ENCODE measurements around the gene GRIA1.

The GRIA1 gene

DNA sequence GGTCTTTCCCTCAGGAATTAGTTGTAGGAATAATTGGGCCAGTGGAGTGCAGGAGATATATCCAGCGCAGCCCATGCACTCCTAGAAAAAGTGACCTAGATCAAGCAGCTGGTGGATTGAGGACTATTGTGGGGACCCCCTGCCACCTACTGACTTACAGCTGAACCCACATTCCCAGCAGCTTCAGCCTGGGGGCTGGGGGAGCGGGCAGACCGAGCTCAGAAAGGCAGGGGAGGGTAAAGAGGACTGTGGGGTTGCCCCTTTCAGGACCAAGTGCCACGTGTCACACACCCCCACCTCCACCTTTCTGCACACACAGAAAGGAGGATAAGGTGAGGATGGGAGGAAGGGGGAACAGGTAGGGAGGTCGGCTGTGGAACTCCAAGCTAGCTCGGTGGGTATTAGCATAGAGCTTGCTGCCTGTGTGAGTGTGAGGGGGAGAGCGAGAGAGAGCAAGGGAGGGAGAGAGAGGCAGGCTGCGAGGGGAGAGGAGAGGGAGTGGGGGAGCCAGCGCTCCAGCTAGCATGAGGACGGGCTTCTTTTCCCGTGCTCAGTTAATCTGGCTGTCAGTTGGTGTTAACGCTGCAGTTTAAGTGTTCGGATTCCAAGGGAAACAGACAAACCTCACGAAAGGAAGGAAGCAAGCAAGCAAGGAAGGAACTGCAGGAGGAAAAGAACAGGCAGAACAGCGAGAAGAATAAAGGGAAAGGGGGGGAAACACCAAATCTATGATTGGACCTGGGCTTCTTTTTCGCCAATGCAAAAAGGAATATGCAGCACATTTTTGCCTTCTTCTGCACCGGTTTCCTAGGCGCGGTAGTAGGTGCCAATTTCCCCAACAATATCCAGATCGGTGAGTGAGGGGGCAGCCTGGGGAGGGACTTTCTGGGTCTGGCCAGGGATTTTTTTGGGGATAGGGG, at the start of gene GRIA1:
GRIA1 (plus strand) TSS at position 553 of the 920 bp plus-strand sequence.
- no peak for DNase-seq
- in situ Hi-C loops (cut with MboI; ENCODE audit: low pct_unique_long_range_greater_than_20kb, low sequenced_read_pairs): no loop called here

DNA sequence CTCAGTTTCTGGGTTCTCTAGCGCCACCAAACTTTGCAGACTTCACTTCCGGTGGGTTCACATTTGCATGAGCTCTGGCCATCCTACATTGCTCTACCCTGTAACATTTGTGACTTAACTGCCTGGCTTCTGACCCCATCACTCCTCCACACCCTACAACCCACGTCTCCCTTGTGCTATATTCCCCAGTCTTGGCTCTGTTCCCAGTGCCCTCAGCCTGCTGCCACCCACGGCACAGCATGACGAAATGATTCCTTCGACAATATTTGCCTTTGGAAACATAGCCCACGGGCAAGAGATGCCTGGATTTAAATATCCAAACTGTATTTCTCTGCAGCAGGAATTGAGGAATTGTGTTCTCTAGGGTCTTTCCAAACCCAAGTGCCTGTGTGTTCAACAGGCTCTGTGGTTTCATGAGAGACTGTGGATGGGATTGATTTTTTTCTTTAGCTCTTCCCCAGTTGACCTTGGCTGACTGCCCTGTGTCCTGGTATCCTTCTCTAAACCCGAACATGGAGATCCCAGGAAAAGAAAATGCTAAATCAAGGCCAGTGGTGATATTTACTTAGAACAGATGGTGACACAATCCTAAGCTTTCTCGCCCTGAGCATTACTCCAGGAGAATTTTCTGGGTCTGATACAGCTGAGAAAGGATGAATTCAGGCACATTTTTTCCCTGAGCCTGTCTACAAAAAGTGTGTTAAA, 44.4 kb upstream of the GRIA1 start:
- in situ Hi-C loops (cut with MboI; ENCODE audit: low pct_unique_long_range_greater_than_20kb, low sequenced_read_pairs): no loop called here
- no peak for DNase-seq

DNA sequence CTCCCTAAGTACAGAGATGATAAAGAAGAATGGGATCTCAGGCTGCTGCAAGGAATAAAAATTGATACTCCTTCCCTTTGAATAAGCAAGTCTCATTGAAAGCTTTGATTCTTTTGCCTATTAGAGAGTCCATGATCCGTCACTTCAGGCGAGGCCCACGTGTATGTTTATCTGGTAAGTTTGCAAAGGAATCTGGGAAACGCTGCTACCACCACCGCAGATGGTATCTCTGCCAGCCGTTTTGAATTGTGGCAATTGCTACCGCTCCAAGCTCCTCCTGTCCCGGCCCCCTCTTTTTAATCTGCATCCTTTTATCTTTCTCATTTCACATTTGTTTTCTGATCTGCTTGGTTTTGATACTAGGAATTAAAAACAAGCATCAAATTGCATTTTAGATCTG, 42.9 kb upstream of the GRIA1 start:
- no peak for DNase-seq
- in situ Hi-C loops (cut with MboI; ENCODE audit: low pct_unique_long_range_greater_than_20kb, low sequenced_read_pairs): no loop called here

DNA sequence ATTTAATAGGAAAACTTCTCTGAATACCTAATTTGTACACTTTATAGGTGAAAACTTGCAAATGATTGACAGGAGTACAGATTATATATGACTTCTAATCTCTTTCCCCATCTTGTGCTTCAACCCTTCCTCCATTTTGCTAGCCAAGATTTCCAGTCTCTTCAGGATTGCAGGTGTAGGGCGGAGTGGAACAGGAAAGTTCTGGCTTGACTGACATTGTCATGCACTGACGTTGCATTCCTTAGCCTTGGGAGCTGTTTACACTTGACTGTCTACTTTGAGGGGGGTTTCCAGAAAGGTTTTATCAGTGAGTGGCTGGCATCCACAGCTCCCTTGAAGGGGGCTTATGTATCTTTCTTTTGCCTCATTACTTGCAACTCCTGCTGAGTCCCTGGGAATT, 34.1 kb upstream of the GRIA1 start:
- in situ Hi-C loops (cut with MboI; ENCODE audit: low pct_unique_long_range_greater_than_20kb, low sequenced_read_pairs): no loop called here
- DNase-seq: no peak

DNA sequence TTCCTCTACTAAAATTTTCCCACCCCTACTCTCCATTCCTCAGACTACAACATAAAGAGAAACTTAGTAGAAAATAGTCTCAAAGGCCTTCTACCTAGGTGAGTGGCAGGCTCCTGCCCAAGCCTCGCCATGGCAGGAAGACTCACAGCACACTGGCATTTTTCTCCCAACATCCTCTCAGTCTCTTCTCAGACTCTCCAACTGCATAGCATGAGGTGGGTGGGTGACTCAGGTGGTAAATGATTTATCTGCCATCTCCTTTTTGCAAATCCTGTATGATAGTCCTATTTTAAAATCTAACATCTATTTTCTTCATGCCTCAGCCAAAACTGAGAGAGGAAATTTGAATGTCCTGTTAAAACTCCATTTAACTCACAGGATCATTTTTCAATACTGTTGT, 33.5 kb upstream of the GRIA1 start:
- in situ Hi-C loops (cut with MboI; ENCODE audit: low pct_unique_long_range_greater_than_20kb, low sequenced_read_pairs): no loop called here
- no peak for DNase-seq

DNA sequence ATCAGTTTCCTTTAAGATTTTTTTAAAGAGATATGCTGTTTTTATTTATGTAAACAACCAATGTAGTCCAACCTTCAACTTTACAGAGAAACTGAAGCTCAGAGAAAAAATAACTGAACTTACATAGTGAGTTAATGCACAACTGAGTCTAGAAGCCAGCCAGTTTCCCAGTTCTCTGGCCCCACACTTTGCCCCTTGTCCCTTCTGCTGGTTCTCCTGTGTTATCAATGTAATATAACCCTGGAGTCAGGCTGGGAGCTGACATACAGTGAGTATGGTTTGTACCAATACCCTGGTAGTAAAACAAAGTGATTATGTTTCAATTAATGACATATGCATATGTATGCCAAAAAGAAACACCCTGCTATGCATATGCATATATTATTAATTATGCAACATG, 32.2 kb upstream of the GRIA1 start:
- no peak for DNase-seq
- in situ Hi-C loops (cut with MboI; ENCODE audit: low pct_unique_long_range_greater_than_20kb, low sequenced_read_pairs): no loop called here

DNA sequence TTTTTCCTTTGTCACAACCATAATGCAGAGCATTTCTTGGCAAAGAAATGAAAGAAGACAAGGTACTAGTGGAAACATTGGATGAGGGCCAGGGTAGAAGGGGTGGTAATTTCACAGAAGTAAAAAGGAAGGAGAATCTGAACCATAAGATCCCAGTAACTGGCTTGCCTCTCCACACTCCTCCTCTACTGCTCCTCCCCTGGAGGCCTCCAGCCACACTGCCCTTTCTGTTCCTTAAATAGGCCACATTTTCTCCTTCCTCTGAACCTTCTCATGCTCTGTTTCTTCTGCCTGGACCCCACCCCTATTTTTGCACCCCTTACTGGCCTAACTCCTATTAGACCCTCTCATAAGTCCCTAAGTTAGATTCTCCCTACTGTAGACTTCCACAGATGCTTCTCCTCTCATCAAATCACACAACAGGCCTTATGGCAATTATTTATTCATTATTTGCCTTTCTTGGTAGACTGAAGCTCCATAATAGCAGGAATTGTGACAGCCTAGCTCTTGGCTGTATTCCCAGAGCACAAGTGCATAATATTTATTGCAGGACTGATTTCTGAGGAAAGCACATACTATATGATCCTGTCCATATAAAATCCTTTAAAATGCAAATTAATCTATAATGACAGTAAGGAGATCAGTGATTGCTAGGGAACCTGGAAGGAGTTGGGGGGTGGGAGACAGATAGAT, 31.3 kb upstream of the GRIA1 start:
- in situ Hi-C loops (cut with MboI; ENCODE audit: low pct_unique_long_range_greater_than_20kb, low sequenced_read_pairs): no loop called here
- no peak for DNase-seq

DNA sequence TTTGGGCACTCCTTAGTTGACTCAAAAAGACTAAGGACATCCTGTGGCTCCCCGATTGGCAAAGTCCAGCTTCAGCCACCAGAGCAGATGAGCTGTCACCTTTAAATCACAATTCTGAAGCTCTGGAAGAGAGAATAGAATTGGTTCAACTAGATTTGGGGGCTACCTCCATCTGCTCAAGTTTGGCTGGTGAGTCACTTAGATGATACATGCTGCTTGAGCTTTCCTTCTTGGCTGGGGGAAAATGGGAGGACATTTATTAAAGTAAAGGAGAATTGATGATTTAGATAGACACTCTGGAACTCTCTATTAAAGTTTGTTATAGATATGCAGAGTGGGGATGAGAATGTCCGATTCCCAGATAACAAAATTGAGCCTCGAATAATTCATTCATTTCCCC, 30.0 kb upstream of the GRIA1 start:
- in situ Hi-C loops (cut with MboI; ENCODE audit: low pct_unique_long_range_greater_than_20kb, low sequenced_read_pairs): no loop called here
- no peak for DNase-seq

DNA sequence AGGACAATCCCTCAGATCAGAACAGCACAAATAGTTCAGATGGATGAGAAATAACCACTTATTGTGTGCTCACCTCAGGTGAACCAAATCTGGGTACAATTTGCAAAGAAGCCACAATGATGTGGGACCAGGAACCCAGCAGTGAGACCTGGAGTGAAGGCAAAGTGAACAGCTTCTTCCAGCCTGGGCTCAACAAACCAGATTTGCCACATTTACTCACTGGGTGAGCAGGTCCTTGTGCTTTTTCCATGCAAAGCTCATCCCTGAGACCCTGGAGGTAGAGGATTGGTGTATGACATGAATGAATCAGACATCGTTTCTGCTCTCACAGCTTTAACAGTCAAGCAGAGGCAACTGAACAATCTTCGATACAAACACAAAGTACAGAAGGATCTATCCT, 29.1 kb upstream of the GRIA1 start:
- DNase-seq: no peak
- in situ Hi-C loops (cut with MboI; ENCODE audit: low pct_unique_long_range_greater_than_20kb, low sequenced_read_pairs): no loop called here

DNA sequence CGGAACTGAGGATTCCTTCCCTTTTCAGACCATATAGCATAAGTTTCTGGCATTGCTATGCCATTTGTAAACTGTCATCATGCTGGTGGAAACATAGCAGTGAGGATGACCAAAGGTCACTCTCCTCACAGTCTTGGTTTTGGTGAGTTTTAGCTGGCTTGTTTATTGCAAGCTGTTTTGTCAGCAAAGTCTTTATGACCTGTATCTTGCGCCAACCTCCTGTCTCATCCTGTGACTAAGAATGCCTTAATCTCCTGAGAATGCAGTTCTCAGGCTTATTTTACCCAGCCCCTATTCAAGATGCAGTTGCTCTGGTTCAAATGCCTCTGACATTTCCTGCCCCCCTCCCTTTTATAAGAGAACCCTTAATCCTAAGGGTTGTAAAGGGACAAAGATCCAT, 26.7 kb upstream of the GRIA1 start:
- in situ Hi-C loops (cut with MboI; ENCODE audit: low pct_unique_long_range_greater_than_20kb, low sequenced_read_pairs): no loop called here
- DNase-seq: no peak

DNA sequence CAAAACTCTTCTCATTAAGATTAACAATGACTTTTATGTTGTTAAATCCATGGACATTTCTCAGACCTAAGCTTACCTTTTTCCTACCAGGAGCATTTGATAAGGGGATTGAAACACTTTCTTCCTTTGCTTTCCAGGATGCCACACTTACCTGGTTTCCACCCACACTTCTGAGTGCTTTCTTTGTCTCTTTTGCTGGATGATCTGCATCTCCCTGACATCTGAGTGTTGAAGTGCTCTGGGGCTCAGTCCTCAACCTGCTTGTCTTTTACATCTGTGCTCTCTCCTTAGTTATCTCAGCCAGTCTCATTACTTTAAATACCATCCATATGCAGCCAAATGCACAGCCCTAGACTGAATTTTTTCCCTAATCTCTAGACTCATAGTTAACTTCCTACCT, 22.9 kb upstream of the GRIA1 start:
- no peak for DNase-seq
- in situ Hi-C loops (cut with MboI; ENCODE audit: low pct_unique_long_range_greater_than_20kb, low sequenced_read_pairs): no loop called here

DNA sequence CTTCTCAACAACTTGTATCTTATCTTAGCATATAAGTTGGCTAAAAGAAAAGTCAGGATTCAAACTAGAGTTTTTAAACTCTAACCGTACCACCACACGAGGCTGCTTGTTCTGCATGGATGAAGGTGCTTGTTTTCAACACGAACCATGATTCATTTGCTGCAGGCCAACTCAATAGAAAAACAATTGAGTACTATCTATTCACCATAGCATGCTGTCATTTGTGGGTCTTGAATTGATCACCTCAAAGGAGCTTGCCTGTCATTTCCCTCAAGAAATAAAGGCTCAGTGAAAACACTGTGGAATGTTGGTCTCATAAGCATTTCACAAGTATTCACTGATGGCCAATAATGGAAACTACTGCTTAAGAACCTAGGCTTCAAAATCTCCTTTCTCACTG, 21.0 kb upstream of the GRIA1 start:
- in situ Hi-C loops (cut with MboI; ENCODE audit: low pct_unique_long_range_greater_than_20kb, low sequenced_read_pairs): no loop called here
- no peak for DNase-seq

DNA sequence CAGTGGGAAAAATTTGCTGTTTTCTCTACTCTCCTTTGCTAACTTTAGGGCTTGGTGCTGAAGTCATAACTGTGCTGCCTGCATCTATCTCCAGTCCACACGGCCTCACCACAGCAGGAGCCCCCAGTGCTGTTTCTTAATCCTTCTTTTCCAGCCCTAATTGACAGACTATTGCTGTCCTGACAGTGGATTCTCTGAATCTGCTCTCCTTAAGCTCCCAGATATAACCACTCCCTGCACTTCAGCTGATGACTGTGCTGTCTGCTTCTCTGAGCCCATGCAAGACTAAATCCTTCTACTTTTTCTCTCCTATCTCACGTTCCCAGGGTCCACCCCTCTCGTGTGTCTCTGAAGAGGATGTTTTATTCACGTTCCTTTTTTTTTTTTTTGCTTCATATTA, 19.7 kb upstream of the GRIA1 start:
- no peak for DNase-seq
- in situ Hi-C loops (cut with MboI; ENCODE audit: low pct_unique_long_range_greater_than_20kb, low sequenced_read_pairs): no loop called here

DNA sequence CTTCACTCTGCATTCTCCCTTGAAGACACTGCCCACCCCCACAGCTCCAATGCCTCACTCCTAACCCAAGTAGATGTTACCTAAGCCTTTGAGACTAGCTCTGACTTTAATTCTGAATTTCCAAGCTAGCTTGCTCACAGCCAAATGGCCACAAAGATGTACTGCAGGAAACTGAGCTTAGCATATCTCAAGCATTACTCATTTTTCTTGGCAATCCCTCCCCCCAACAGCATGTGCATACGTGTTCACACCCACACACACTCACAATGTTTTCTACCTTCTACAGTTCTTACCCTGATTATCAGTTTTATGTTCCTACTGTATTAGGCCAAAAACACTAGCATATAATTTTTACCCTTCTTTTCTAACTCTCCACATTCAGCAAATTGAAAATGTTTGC, 13.7 kb upstream of the GRIA1 start:
- in situ Hi-C loops (cut with MboI; ENCODE audit: low pct_unique_long_range_greater_than_20kb, low sequenced_read_pairs): no loop called here

DNA sequence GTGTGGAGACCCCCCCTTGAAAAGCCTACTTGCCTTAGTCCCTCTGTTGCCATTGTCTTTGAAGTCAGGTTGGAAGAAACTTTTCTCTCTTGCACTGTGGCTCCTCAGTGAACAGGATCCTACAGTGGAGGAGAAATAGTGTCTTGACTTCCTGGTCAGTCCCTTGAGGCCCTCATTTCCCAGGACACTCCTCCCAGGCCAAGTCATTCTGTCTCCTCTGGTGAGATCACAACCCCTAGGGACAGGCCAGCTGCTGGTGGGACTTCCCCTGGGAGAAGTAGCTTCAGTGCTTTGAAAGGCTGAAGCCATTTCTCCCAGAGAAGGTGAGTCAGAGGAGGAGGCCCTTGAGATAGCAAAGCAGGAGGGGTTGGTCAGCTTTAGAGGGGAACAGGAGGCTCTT, 10.1 kb upstream of the GRIA1 start:
- no peak for DNase-seq
- in situ Hi-C loops (cut with MboI; ENCODE audit: low pct_unique_long_range_greater_than_20kb, low sequenced_read_pairs): no loop called here

More for the DNA sequence above, 13.7 kb upstream of the GRIA1 start:
- no peak for DNase-seq

DNA sequence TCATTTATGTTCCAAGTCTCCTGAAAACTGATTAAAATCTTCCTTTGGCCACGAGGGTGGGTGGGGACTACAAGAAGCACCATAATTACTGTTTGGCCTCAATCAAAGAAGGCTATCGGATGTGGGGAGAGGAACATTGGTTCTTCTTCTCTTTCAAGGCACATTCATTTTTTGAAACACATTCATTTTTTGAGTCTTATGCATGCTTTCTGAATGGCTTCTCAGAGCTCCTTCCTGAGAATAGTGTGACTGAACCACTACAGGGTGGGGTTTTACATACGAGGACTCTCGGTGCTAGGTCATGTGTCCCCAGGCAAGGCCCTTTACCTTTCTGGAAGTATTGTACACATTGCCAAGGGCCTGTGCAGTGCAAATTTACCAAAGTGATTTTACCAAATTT, 7.0 kb upstream of the GRIA1 start:
- in situ Hi-C loops (cut with MboI; ENCODE audit: low pct_unique_long_range_greater_than_20kb, low sequenced_read_pairs): no loop called here

DNA sequence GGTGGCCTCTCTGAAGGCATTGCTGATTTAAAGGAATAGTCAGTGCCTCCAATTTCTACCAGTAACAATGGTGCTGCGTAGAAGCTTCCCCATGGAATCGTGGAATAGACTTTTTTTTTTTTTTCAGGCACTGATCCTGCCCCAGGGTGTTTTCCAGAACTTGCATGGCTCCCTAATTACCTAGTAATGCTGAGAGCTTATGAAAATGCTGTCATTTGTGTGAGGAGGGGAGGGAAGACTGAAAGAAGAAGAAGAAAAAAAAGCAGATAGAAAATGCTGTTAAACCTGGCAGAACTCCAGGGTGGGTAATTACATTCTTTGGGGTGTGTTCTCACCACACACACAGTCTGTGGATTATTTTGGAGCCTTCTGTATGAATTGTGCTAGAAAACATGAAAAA, 4.8 kb upstream of the GRIA1 start:
- in situ Hi-C loops (cut with MboI; ENCODE audit: low pct_unique_long_range_greater_than_20kb, low sequenced_read_pairs): no loop called here

More for the DNA sequence above, 7.0 kb upstream of the GRIA1 start:
- DNase-seq: no peak

DNA sequence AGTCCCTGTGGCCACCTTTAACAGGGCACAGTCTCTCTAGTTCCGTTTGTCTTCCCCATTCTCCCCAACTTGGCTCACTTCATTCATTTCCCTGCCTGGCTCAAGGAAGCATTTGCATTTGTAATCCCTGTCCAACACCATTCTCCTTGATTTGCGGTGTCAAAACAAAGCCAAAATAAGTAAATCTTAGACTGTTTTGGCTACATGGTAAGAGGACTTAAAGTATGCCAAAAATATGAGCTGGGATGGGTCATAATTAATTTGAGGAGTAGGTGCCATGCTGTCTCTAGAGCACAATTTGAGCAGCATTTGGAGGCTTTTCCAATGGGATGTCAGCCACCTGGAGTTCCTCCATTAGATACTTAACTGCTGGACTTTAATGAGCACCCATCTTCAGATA, 3.7 kb upstream of the GRIA1 start:
- in situ Hi-C loops (cut with MboI; ENCODE audit: low pct_unique_long_range_greater_than_20kb, low sequenced_read_pairs): no loop called here
- no peak for DNase-seq

More for the DNA sequence above, 4.8 kb upstream of the GRIA1 start:
- no peak for DNase-seq

DNA sequence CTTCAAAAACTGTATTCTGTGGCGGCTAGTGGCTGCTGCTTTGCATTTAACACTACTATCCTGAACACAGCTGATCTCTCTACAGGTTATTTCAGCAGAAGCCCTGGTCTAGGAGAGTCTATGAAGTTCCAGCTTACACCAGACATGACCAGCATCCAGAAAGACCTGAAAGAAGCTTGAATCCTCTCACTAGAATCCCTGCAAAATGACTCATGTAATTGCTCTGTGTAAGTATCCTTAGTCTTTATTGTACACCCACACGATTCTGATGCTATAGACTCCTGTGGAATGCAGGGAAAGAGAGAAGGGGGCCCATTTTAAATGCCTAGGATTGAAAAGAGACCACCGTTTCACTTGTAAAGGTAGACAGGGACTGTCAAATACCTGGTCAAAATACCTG, 859 bp upstream of the GRIA1 start:
- no peak for DNase-seq
- in situ Hi-C loops (cut with MboI; ENCODE audit: low pct_unique_long_range_greater_than_20kb, low sequenced_read_pairs): no loop called here

Data from KBM-7 (cell line).